H1 (cell line): ENCODE data around the gene LBR.

Experiments used
- CEBPB ChIP-seq: IDR thresholded peaks from 2 replicates; pipeline ENCODE4 v1.6.1; 2012; ENCODE audit warnings: low read depth, low read length
- EGR1 ChIP-seq: IDR thresholded peaks from 2 replicates; pipeline ENCODE4 v1.6.1; 2011; ENCODE audit warnings: low read depth, low read length, borderline replicate concordance
- EZH2 ChIP-seq: fragments of 200-600 bp; sonication (generic); IDR thresholded peaks from 2 replicates; pipeline ENCODE4 v1.7.1; 2012; ENCODE audit warnings: low read depth, mild to moderate bottlenecking, moderate library complexity, low read length, inconsistent platforms; ENCODE audit not compliant: severe bottlenecking

DNA sequence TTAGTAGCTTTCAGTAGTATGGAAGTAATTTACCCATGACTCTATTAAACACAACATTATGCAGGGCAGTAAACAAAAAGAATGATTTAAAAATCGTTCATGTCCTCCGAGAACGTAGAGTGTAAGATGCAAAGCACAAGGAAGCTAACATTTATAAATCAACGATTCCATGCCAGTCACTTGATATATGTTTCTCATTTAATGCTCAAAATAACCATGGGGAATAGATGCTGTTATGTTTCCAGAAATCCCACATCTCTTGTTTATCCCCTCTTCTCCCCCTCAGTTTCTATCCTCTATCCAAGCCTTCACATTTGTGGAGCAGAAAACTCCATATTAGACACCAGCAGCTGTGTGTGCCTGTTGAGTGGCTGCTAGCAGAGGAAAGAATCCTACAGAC is 52.8 kb downstream of the LBR start:
- TF ChIP-seq EZH2 = no peak
- no peak for TF ChIP-seq EGR1
- no peak for TF ChIP-seq CEBPB
